Psoas muscle (tissue), 8 donors: Measurements from ENCODE around the gene UVSSA. TPM values are rescaled to one million over a fixed set of nuclear protein-coding genes. Genes with fewer than 3 reads are reported as not detected.

ENCODE experiments used
- ATAC-seq, 4 donors: fragments of 200-7000 bp; cut with Tn5 transposase; one replicate each; pipeline ENCODE4 v1.9.1; 2020; ENCODE audit warnings: moderate library complexity in 3 of 4, mild to moderate bottlenecking in 2 of 4
- DNase-seq, 2 donors: peaks; one replicate each; pipeline ENCODE4 v3.0.0-alpha.2; 2020
- H3K27ac ChIP-seq: fragments of 200-600 bp; one replicate; pipeline ENCODE4 v1.8.0; 2022
- H3K27me3 ChIP-seq, 3 donors: fragments of 200-600 bp in 1 of 3; one replicate each; pipeline versions ENCODE4 v1.6.1 to v1.8.0; 2013 to 2022; ENCODE audit warnings: low read length in 2 of 3, mild to moderate bottlenecking in 2 of 3, moderate library complexity in 1 of 3; ENCODE audit not compliant: insufficient read depth in 3 of 3
- H3K36me3 ChIP-seq, 2 donors: fragments of 200-600 bp in 1 of 2; one replicate each; pipeline versions ENCODE4 v1.6.1 to v1.8.0; 2013 to 2022; ENCODE audit warnings: low read depth in 1 of 2, mild to moderate bottlenecking in 1 of 2, moderate library complexity in 1 of 2; ENCODE audit not compliant: insufficient read depth in 1 of 2
- H3K4me1 ChIP-seq: fragments of 200-600 bp; one replicate; pipeline ENCODE4 v1.8.0; 2022
- H3K4me3 ChIP-seq: fragments of 200-600 bp; one replicate; pipeline ENCODE4 v1.8.0; 2022; ENCODE audit warnings: mild to moderate bottlenecking
- H3K9me3 ChIP-seq: fragments of 200-600 bp; one replicate; pipeline ENCODE4 v1.8.0; 2022
- WGBS, 3 donors: extraction: QIAGEN DNeasy Blood & Tissue Kit; methylation state at CpG; one replicate each; pipeline versions ENCODE4 v1.1.6 to v1.1.7; 2013; 5-methylcytosine and 5-hydroxymethylcytosine counted together
- intact Hi-C, 2 donors: fragments of 100-400 bp; cut with DNase I; formaldehyde crosslinking; loops; one replicate each; pipeline versions ENCODE4 v1.11.0 to v1.14.2; 2022
- polyA plus RNA-seq, 3 donors: library from polyadenylated mRNA; stranded (reverse); fragments of 200-250 nt; gene quantifications; one replicate each; pipeline ENCODE4 v1.2.3, GENCODE V29; 2013
- total RNA-seq, 4 donors: library from RNA; stranded (reverse); fragmentation: NEBNext Ultra II Directional in 2 of 4; extraction: Animal tissue kit (Norgen Biotek cat#: 25700) in 2 of 4; gene quantifications; one replicate each; pipeline versions ENCODE4 v1.2.1 to v1.2.4, GENCODE V29; 2021 to 2023
- TF ChIP-seq, protein P1 (sequence below): fragments of 200-600 bp; IDR thresholded peaks from one replicate; pipeline ENCODE4 v1.8.0; 2022; ENCODE audit warnings: antibody characterized with exemption
- donor health status: healthy with polysubstance abuse.
- donor health status: DM: no; HTN: no; CAD: no; lungs with moderate emphysema.
- donor health status: Bipolar disorder and iron deficiency.
- donor health status: healthy.
- donor health status: DM: yes; HTN: yes; CAD: no.
- donor health status: DM: no; HTN: no; CAD: no.
- donor health status: DM: no; HTN: no; CAD: no.
- donor health status: DM: yes; HTN: yes; CAD: no.

Gene UVSSA
- total and polyA plus RNA-seq, 7 donors: 1.9 to 9.4 (median 7.7) TPM

DNA sequence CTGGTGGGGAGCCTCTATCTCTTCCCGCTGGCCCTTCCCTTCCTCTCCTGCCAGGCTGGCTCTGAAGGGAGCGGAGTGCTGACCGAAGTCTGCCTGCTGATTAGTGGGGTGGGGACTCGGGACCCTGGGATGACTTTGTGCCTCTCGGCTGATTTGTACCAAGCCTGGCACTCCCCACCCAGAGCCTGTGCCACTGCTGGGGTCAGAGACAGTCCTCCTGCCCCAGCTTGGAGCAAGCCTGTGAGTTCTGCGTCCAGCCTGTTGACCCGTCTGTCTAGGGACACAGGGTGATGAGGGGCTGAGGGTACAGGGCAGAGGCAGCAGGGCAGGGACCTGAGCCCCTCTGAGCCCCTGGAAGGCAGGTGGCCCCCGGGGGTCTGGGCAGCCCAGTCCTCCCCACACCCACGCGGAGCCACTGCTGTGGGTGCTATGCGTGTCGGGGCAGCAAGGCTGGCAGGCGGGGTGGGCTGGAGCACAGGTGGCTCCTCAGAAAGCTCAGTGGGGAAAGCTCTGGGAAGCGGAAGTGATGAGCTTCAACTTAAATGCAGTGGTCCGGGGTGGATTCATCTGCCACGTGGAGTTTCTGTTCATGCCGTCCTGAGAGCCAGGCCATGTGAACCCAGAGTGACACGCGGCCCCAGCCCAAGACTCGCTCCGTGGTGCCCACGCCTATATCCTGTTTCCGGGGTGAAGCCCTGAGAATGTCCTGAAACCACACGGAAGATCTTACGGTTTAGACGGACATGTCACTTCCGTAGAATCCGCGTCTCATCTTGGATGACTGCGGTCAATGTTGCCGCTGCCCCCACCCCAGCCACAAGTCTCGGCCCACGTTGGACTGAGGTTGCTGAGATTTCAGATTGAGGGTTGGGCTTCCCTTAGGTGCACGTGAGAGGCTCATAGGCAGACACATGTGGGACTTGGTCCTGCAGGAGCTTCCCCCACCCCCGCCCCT lies 21.1 kb upstream of the UVSSA start:
- ATAC-seq (no peak), DNase-seq (peak; percentile 2 to 33)
- WGBS, 3 donors: 87 to 92% (median 88%) methylated on average over 35 of the region's 35 CpGs
- H3K9me3 ChIP-seq: no peaks in the 10 kb centered on the region
- TF ChIP-seq, protein P1, sequence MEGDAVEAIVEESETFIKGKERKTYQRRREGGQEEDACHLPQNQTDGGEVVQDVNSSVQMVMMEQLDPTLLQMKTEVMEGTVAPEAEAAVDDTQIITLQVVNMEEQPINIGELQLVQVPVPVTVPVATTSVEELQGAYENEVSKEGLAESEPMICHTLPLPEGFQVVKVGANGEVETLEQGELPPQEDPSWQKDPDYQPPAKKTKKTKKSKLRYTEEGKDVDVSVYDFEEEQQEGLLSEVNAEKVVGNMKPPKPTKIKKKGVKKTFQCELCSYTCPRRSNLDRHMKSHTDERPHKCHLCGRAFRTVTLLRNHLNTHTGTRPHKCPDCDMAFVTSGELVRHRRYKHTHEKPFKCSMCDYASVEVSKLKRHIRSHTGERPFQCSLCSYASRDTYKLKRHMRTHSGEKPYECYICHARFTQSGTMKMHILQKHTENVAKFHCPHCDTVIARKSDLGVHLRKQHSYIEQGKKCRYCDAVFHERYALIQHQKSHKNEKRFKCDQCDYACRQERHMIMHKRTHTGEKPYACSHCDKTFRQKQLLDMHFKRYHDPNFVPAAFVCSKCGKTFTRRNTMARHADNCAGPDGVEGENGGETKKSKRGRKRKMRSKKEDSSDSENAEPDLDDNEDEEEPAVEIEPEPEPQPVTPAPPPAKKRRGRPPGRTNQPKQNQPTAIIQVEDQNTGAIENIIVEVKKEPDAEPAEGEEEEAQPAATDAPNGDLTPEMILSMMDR: no peak
- intact Hi-C loops: no loop called here
- no peak overlapping the region for H3K27ac ChIP-seq
- H3K4me3 ChIP-seq: no peak overlapping the region
- peaks cover 5 to 65% of the 10 kb centered on the region in 2 donors for H3K36me3 ChIP-seq
- peaks cover 8% of the 10 kb centered on the region for H3K4me1 ChIP-seq
- no peaks in the 10 kb centered on the region for H3K27me3 ChIP-seq

DNA sequence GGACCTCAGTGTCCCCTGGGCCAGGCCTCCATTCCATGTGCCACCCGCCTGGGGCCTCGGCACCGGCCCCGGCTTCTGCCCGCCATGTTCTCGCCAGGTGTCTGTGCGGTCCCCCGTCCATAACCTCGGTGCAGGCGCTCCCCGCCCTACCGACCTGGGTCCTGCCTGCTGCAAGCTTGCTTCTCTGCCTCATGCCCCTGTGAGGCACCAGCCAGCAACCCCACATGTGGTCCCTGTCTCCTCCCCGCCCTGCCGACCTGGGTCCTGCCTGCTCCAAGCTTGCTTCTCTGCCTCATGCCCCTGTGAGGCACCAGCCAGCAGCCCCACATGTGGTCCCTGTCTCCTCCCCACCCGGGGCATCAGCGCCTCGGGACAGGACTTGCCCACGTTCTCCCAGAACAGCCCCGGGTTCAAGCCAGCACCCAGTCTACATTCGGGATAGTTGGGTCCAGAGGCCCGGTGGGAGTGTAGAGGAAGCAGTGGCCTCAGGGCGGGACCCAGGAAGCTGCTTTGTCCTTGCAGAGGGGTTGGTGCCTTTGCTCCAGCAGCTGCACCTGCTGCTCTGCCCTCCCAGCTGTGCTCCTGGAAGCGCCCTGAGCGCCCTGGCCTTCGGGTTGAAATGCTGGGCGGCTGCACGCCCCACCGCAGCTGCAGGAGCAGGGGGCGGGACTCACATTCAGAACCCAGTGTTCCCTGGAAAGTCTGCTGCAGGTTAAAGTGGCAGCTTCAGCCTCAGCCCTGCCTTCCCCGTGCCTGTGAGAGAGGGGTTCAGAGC lies 20.1 kb upstream of the UVSSA start:
- H3K4me1 ChIP-seq: peaks cover 14% of the 10 kb centered on the region
- no peaks in the 10 kb centered on the region for H3K27me3 ChIP-seq
- peak; percentile 13 to 48 for DNase-seq
- H3K36me3 ChIP-seq: peaks cover 5 to 63% of the 10 kb centered on the region in 2 donors
- intact Hi-C loops: no loop called here
- no peak overlapping the region for H3K27ac ChIP-seq
- no peak overlapping the region for H3K4me3 ChIP-seq
- ATAC-seq: no peak
- 87 to 91% (median 91%) methylated on average over 27 to 30 of the region's 30 CpGs for WGBS, 3 donors
- no peaks in the 10 kb centered on the region for H3K9me3 ChIP-seq
- TF ChIP-seq, protein P1: no peak

DNA sequence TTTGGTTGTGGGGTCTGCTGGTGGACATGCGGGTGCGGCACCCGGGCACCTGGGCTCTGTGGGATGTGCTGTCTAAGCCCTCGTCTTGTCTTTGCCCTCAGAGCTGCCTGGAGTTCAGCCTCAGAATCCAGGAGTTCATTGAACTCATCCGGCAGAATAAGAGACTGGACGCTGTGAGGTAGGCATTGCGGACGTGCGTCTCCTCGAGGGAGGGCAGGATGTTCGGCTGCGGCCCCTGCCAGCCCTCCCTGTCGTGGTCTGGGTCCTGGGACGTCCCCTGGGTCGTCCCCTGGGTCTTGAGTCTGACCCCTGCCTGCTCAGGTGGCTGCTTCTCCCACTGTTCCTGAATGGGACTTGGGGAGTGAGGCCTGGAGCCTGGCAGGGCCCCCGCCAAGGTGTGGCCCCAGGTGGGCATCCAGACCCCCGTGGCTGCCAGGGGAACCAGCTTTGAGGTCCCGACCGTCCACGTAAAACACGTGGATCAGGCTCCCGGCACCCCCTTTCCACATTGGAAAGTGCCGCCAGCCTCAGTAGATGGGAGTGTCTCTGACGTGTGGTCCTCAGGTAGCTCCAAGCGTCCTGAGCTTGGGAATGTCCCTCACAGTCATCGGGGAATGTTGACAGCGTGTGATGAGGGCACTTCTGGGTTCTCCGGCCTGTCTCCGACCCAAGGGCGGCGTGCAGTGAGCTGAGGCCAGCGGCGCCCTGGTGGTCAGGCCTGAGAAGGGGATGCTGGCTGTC lies 19.3 kb upstream of the UVSSA start:
- DNase-seq: peak in 1 of 2 donors; percentile 5

More for the DNA sequence above, 19.3 kb upstream of the UVSSA start:
- Histone ChIP-seq H3K27ac (no peak overlapping the region), H3K4me1 (peaks cover 15% of the 10 kb centered on the region), H3K27me3 (no peaks in the 10 kb centered on the region), H3K36me3 (peaks cover 5 to 57% of the 10 kb centered on the region in 2 donors), H3K4me3 (no peak overlapping the region), H3K9me3 (no peaks in the 10 kb centered on the region)
- TF ChIP-seq, protein P1: no peak
- no peak for ATAC-seq
- intact Hi-C loops: no loop called here
- WGBS, 3 donors: 91 to 96% (median 93%) methylated on average over 33 of the region's 33 CpGs
